ENCODE results near the gene CCK.

DNA sequence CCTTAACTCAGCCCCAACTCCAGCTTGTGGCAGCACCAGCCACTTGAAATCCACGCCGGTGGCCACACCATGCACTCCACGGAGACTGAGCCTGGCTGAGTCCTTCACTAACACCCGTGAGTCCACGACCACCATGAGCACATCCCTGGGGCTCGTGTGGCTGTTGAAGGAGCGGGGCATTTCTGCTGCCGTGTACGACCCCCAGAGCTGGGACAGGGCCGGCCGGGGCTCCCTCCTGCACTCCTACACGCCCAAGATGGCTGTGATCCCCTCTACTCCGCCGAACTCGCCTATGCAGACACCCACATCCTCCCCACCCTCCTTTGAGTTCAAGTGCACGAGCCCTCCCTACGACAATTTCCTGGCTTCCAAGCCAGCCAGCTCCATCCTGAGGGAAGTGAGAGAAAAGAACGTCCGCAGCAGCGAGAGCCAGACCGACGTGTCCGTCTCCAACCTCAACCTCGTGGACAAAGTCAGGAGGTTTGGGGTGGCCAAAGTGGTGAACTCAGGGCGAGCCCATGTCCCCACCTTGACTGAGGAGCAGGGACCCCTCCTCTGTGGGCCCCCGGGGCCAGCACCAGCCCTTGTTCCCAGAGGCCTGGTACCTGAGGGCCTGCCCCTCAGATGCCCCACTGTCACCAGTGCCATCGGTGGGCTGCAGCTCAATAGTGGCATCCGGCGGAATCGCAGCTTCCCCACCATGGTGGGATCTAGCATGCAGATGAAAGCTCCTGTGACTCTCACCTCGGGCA is 42.9 kb downstream of the CCK start:
- TF ChIP-seq, protein P1, sequence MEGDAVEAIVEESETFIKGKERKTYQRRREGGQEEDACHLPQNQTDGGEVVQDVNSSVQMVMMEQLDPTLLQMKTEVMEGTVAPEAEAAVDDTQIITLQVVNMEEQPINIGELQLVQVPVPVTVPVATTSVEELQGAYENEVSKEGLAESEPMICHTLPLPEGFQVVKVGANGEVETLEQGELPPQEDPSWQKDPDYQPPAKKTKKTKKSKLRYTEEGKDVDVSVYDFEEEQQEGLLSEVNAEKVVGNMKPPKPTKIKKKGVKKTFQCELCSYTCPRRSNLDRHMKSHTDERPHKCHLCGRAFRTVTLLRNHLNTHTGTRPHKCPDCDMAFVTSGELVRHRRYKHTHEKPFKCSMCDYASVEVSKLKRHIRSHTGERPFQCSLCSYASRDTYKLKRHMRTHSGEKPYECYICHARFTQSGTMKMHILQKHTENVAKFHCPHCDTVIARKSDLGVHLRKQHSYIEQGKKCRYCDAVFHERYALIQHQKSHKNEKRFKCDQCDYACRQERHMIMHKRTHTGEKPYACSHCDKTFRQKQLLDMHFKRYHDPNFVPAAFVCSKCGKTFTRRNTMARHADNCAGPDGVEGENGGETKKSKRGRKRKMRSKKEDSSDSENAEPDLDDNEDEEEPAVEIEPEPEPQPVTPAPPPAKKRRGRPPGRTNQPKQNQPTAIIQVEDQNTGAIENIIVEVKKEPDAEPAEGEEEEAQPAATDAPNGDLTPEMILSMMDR (IDR thresholded peaks at IDR 0.05), result no peak
- no peak for TF ChIP-seq POLR2AphosphoS5 (IDR thresholded peaks at IDR 0.05)

Measured in transverse colon (tissue), 4 donors.